HG02870 (cell line): ENCODE data around the gene SATB1.
"Not testable (repeated sequence)": the region's sequence is repeated elsewhere in the genome, so short reads cannot be mapped to it uniquely, and the experiment has no call there.

ENCODE experiments used
- ATAC-seq: cut with Tn5 transposase; IDR thresholded peaks from one replicate; pipeline ENCODE4 v1.9.1; 2021; ENCODE audit warnings: mild to moderate bottlenecking, moderate library complexity; ENCODE audit not compliant: unreplicated experiment

SATB1 gene

GRCh38 chr3:18424729-18425640, at the start of gene SATB1:
TSS of gene SATB1 (minus strand) at chr3:18425339. CDS start at chr3:18420967, 4,372 bp downstream.
- ATAC-seq, result peak; percentile 41

- no peak for ATAC-seq
These were observed 49.1 kb upstream of the SATB1 start for GRCh38 chr3:18474202-18474601.

- no peak for ATAC-seq
These were observed 44.6 kb upstream of the SATB1 start for GRCh38 chr3:18469775-18470174.

- no peak for ATAC-seq
These were observed 41.0 kb upstream of the SATB1 start for GRCh38 chr3:18466136-18466535.

- ATAC-seq, result no peak
These were observed 29.6 kb upstream of the SATB1 start for GRCh38 chr3:18454766-18455165.

- not testable (repeated sequence) for ATAC-seq
These were observed 24.5 kb upstream of the SATB1 start for GRCh38 chr3:18449618-18450017.

- ATAC-seq, result no peak
These were observed 22.6 kb upstream of the SATB1 start for GRCh38 chr3:18447720-18448119.

GRCh38 chr3:18446149-18446825, 21.1 kb upstream of the SATB1 start:
- ATAC-seq, result no peak

- no peak for ATAC-seq
These were observed 20.4 kb upstream of the SATB1 start for GRCh38 chr3:18445401-18446148.

GRCh38 chr3:18444595-18445400, 19.7 kb upstream of the SATB1 start:
- peak; percentile 82 for ATAC-seq

GRCh38 chr3:18443665-18444594, 18.8 kb upstream of the SATB1 start:
- ATAC-seq, result no peak

GRCh38 chr3:18442756-18443664, 17.9 kb upstream of the SATB1 start:
- ATAC-seq, result no peak

- no peak for ATAC-seq
These were observed 16.4 kb upstream of the SATB1 start for GRCh38 chr3:18441551-18441950.

- no peak for ATAC-seq
These were observed 15.1 kb upstream of the SATB1 start for GRCh38 chr3:18440066-18440722.

GRCh38 chr3:18439281-18439680, 14.1 kb upstream of the SATB1 start:
- ATAC-seq, result no peak

GRCh38 chr3:18438586-18438985, 13.4 kb upstream of the SATB1 start:
- ATAC-seq, result no peak

GRCh38 chr3:18436213-18436612, 11.1 kb upstream of the SATB1 start:
- ATAC-seq, result no peak

- no peak for ATAC-seq
These were observed 9.6 kb upstream of the SATB1 start for GRCh38 chr3:18434711-18435110.
